HG03095 (cell line): ENCODE data around the gene SEC14L6.
"Not testable (repeated sequence)": the region's sequence is repeated elsewhere in the genome, so short reads cannot be mapped to it uniquely, and the experiment has no call there.

Experiments
- ATAC-seq: cut with Tn5 transposase; IDR thresholded peaks from one replicate; pipeline ENCODE4 v1.9.1; 2021; ENCODE audit warnings: moderate library complexity; ENCODE audit not compliant: unreplicated experiment

SEC14L6 gene

GRCh38 chr22:30567277-30567676 lies 20.7 kb upstream of the SEC14L6 start:
- not testable (repeated sequence) for ATAC-seq

DNA sequence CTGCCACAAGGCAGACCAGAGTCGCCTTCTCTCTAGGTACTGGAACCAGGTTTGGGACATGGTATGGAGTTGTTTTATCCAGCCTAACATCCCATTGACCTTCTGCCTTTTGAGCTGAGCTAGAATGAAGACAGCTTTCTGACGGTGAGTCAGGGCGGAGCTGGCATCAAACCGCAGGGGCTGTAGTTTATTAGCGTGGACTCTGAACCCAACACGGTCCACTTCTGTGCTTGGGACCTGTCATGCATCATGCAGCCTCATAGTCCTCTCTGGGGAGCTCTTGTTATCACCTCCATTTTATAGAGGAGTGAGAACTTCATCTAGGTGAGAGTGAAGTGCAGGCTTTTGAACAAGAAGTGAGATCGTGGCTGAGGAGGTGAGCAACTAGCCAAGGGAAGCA lies 19.6 kb upstream of the SEC14L6 start:
- ATAC-seq, result no peak

DNA sequence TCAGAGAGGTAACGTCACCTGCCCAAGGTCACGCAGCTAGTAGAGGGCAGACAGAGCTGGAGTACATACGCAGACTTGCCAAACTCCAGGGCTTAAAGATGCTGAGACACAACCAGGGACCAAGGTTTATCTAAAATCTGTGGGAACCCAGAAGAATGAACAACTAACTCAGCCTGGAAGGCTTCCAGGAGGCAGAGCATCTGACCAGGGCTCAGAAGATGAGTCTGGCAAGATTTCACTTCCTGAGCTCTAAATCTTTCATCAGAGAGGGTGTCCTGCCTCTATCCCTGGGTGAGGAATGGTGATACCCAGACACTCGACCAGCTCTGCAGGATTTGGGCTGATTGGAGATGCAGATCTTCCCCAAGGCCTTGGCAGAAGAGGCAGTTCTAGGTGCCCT lies 18.8 kb upstream of the SEC14L6 start:
- ATAC-seq, result no peak

- no peak for ATAC-seq
These were observed 18.2 kb upstream of the SEC14L6 start for GRCh38 chr22:30564761-30565119.

GRCh38 chr22:30564045-30564760 lies 17.7 kb upstream of the SEC14L6 start:
- ATAC-seq, result no peak

DNA sequence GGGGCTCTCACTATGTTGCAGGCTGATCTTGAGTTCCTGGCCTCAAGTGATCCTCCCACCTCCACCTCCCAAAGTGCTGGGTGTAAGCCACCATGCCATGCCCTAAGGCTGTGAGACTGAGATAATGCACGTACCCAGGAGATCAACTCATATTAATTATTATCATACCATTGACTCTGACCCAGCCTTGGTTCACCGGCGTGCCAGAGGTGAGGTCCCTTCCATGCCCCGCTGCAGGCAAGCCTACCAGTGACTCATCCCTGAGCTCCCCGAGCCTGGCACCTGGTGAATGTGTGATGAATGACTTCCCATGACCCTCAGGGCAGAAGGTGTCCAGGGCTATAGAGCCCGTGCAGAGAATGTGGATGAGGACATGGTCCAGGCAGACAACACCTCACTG lies 15.8 kb upstream of the SEC14L6 start:
- ATAC-seq, result no peak

- no peak for ATAC-seq
These were observed 15.1 kb upstream of the SEC14L6 start for GRCh38 chr22:30561402-30562189.

DNA sequence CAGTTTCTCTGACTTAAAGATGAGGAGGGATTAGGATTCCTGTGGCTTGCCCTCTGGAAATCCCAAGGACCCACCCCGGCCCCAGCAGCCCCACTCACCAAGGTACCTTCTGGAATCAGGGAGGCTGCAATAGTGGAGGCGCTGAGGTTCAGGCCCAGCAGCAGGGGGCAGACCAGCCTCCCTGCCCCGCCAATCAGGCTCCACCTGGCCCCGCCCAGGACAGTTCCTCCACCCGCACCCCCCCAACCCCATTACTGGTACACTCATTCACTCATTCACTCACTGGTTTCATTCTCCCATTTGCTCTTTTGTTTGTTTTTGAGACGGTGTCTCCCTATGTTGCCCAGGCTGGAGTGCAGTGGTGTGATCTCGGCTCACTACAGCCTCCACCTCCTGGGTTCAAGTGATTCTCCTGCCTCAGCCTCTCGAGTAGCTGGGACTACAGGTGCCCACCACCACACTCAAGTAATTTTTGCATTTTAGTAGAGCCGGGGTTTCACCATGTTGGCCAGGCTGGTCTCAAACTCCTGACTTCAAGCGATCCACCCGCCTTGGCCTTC lies 14.2 kb upstream of the SEC14L6 start:
- ATAC-seq, result not testable (repeated sequence)

GRCh38 chr22:30559889-30560288 lies 13.3 kb upstream of the SEC14L6 start:
- no peak for ATAC-seq

GRCh38 chr22:30557243-30557642 lies 10.7 kb upstream of the SEC14L6 start:
- ATAC-seq, result no peak

- ATAC-seq, result no peak
These were observed 9.8 kb upstream of the SEC14L6 start for GRCh38 chr22:30556388-30556787.

- no peak for ATAC-seq
These were observed 9.0 kb upstream of the SEC14L6 start for GRCh38 chr22:30555282-30556210.

DNA sequence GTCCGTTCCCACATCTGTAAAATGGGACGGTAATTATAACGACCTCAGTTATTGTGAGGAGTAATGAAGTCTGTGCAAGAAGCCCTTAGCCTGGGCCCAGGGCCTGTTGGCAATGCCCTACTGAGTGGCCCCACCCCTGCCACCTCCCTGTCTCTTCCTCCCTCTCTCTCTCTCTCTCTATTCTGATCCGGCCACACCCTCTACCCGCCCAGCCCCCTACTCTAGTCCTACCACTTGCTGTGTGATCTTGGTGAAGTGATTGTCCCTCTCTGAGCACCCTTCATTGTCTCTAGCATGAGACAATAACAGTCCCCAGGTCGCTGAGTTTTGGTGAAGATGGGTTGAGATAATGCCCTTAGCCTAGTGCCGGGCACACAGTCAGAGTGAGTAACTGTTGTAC lies 7.4 kb upstream of the SEC14L6 start:
- no peak for ATAC-seq

DNA sequence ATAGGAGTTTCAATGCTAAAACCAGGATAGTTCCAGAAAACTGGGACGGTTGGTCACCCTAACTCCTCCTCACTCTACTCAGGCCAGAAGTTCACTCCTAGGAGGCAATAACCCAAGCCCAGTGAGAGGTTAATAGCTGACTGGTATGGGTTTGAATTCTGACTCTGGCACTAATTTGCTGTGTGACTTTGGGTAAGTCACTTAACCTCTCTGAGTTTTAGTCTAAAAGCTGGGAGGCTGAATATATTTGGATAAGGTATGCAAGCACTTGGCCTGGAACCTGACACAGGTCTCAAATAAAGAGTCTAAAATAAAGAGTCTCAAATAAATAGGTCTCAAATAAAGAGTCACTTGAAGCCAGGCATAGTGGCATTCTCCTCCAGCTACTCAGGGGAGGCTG lies 6.2 kb upstream of the SEC14L6 start:
- no peak for ATAC-seq

DNA sequence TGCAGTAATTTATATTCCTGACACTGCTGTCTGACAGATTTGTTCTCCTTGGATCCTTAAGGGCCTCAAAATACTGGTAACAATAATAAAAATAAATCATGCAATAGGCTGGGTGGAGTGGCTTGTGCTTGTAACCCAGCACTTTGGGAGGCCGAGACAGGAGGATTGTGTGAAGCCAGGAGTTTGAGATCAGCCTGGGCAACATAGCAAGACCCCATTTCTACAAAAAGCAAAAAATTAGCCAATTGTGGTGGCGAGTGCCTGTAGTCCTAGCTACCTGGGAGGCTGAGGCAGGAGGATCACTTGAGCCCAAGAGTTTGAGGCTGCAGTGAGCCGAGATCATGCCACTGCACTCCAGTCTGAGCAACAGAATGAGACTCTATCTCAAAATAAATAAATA lies 5.3 kb upstream of the SEC14L6 start:
- not testable (repeated sequence) for ATAC-seq

- no peak for ATAC-seq
These were observed 647 bp upstream of the SEC14L6 start for GRCh38 chr22:30547188-30547587.

- no peak for ATAC-seq
These were observed 3.7 kb downstream of the SEC14L6 start for GRCh38 chr22:30542811-30543188.

GRCh38 chr22:30541961-30542810 lies 4.4 kb downstream of the SEC14L6 start:
- no peak for ATAC-seq

- not testable (repeated sequence) for ATAC-seq
These were observed 5.0 kb downstream of the SEC14L6 start for GRCh38 chr22:30541511-30541910.

DNA sequence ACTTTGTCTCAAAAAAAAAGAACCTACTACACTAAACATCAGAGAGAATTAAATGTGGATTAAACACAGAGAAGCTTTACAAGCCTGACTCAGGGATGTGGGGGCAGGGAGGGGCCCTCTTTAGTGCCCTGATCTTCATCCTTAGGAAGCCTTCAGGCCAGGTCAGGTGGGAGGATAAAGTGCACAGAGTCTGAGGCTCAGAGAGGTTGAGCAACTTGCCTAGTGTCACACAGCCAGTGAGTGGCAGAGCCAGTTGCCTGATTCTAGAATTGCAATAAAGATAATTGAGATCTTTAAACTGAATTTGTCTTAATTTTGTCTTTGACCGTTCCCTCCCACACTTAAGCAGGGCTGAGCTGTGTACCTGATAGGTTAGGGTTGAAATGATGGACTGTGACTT lies 7.2 kb downstream of the SEC14L6 start:
- ATAC-seq, result no peak
